Measurements from ENCODE around the gene ALG12. TPM values are rescaled to one million over a fixed set of nuclear protein-coding genes. Genes with fewer than 3 reads are reported as not detected.

ALG12 gene
- total and polyA plus RNA-seq, 2 of the 13 experiments (the other 11 are each of a cell fraction or from before 2014, with no cell fraction given), result 7.8 to 15.8 TPM

DNA sequence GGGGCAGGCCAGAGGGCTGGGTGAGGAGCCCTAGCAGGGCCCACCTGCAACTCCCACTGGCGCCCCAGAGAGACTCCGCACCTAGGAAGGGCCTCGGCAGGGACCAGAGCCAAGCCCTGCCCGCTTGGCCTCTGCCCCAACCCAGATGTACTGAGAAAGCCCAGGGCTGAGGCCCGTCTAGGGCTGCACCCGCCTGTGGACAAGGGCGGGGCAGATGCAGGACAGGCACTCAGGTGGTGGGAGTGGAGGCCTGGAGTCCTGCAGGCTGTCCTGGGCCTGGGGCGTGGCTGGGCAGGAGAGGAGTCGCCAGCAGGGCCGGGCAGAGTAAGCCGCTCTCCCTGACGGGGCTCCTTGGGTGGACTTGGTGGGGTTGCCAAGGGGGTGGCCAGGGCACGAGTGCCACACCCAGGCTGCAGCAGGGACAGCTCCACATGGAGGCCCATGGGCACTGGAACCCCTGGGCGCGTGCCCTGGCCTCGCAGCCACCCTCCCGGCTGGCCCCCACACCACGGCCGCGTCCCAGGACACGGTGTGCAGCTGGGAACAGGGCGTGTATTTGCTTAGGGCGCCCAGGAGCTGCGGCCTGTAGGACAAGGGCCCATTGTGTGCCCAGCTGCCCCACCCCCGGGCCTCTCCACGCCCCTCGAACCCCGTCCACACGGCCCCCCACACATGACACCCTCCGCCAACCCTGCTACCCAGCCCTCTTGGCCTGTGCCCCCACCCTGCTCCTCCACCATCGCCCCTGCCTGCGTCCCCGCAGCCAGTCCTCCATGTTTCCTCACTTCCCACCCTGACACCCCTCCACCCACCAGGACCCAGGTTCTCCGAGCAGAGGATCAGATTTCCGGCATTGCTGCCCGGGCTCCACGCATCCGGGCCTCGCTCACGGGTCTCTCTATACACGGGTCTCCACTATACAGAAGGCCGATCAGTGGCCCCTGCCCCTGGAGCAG lies 31.0 kb upstream of the ALG12 start (continued):
- no peak for TF ChIP-seq NFE2L1 (CRISPR knock-in tag; IDR thresholded peaks at IDR 0.05; ENCODE audit: borderline replicate concordance)
- TF ChIP-seq ZNF556 (CRISPR knock-in tag; IDR thresholded peaks at IDR 0.05; ENCODE audit: borderline replicate concordance), result 0 out of 2 replicates have a peak, but pooled peaks have one; percentile 43
- TF ChIP-seq ZNF816 (CRISPR knock-in tag; IDR thresholded peaks at IDR 0.05; ENCODE audit: borderline replicate concordance), result no peak
- TF ChIP-seq NONO (IDR thresholded peaks at IDR 0.05), result no peak
- no peak; the same call in 1 of the 2 replicates for TF ChIP-seq NONO (CRISPR knock-in tag; conservative IDR thresholded peaks at IDR 0.05)
- peak; percentile 84; the same call in 1 of the 2 replicates for TF ChIP-seq KLF12 (CRISPR knock-in tag; IDR thresholded peaks at IDR 0.05; ENCODE audit: borderline replicate concordance)
- TF ChIP-seq ZBTB26 (CRISPR knock-in tag; IDR thresholded peaks at IDR 0.05; ENCODE audit: borderline replicate concordance), result peak; percentile 22
- TF ChIP-seq, protein P1, sequence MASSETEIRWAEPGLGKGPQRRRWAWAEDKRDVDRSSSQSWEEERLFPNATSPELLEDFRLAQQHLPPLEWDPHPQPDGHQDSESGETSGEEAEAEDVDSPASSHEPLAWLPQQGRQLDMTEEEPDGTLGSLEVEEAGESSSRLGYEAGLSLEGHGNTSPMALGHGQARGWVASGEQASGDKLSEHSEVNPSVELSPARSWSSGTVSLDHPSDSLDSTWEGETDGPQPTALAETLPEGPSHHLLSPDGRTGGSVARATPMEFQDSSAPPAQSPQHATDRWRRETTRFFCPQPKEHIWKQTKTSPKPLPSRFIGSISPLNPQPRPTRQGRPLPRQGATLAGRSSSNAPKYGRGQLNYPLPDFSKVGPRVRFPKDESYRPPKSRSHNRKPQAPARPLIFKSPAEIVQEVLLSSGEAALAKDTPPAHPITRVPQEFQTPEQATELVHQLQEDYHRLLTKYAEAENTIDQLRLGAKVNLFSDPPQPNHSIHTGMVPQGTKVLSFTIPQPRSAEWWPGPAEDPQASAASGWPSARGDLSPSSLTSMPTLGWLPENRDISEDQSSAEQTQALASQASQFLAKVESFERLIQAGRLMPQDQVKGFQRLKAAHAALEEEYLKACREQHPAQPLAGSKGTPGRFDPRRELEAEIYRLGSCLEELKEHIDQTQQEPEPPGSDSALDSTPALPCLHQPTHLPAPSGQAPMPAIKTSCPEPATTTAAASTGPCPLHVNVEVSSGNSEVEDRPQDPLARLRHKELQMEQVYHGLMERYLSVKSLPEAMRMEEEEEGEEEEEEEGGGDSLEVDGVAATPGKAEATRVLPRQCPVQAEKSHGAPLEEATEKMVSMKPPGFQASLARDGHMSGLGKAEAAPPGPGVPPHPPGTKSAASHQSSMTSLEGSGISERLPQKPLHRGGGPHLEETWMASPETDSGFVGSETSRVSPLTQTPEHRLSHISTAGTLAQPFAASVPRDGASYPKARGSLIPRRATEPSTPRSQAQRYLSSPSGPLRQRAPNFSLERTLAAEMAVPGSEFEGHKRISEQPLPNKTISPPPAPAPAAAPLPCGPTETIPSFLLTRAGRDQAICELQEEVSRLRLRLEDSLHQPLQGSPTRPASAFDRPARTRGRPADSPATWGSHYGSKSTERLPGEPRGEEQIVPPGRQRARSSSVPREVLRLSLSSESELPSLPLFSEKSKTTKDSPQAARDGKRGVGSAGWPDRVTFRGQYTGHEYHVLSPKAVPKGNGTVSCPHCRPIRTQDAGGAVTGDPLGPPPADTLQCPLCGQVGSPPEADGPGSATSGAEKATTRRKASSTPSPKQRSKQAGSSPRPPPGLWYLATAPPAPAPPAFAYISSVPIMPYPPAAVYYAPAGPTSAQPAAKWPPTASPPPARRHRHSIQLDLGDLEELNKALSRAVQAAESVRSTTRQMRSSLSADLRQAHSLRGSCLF (CRISPR knock-in tag; IDR thresholded peaks at IDR 0.05; ENCODE audit: borderline replicate concordance), result no peak
- no peak for TF ChIP-seq MATR3 (CRISPR knock-in tag; IDR thresholded peaks at IDR 0.05)
- TF ChIP-seq, protein P2, sequence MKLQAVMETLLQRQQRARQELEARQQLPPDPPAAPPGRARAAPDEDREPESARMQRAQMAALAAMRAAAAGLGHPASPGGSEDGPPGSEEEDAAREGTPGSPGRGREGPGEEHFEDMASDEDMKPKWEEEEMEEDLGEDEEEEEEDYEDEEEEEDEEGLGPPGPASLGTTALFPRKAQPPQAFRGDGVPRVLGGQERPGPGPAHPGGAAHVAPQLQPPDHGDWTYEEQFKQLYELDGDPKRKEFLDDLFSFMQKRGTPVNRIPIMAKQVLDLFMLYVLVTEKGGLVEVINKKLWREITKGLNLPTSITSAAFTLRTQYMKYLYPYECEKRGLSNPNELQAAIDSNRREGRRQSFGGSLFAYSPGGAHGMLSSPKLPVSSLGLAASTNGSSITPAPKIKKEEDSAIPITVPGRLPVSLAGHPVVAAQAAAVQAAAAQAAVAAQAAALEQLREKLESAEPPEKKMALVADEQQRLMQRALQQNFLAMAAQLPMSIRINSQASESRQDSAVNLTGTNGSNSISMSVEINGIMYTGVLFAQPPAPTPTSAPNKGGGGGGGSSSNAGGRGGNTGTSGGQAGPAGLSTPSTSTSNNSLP (IDR thresholded peaks at IDR 0.05; ENCODE audit: low read depth, low read length), result no peak
- TF ChIP-seq, protein P3, sequence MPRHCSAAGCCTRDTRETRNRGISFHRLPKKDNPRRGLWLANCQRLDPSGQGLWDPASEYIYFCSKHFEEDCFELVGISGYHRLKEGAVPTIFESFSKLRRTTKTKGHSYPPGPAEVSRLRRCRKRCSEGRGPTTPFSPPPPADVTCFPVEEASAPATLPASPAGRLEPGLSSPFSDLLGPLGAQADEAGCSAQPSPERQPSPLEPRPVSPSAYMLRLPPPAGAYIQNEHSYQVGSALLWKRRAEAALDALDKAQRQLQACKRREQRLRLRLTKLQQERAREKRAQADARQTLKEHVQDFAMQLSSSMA (CRISPR knock-in tag; IDR thresholded peaks at IDR 0.05), result peak; percentile 72; the same call in 1 of the 2 replicates
- no peak for TF ChIP-seq TBL1XR1 (IDR thresholded peaks at IDR 0.05; ENCODE audit: borderline replicate concordance, low read length, partially characterized antibody)
- no peak for TF ChIP-seq MEF2D (CRISPR knock-in tag; IDR thresholded peaks at IDR 0.05)
- TF ChIP-seq AGO2 (optimal IDR thresholded peaks at IDR 0.05; ENCODE audit: low read depth, low read length), result peak; percentile 68
- 0 out of 2 replicates have a peak, but pooled peaks have one; percentile 12 for TF ChIP-seq ZNF326 (CRISPR knock-in tag; IDR thresholded peaks at IDR 0.05; ENCODE audit: borderline replicate concordance)
- TF ChIP-seq ZBTB37 (CRISPR knock-in tag; IDR thresholded peaks at IDR 0.05), result peak; percentile 36; the same call in 1 of the 2 replicates
